OCI-LY1 (cell line): ENCODE data around the gene TMEM106C.

Experiments used
- EZH2 ChIP-seq: fragments of 200-600 bp; sonication (generic), shearing (Covaris generic); IDR thresholded peaks from 2 replicates; pipeline ENCODE4 v1.8.0; 2017; ENCODE audit warnings: borderline replicate concordance, mixed run types, mild to moderate bottlenecking, antibody characterized with exemption, low read length, moderate library complexity, mixed read lengths
- TF ChIP-seq, protein P1 (sequence below): fragments of 200-600 bp; sonication (generic), shearing (Covaris generic); IDR thresholded peaks from 2 replicates; pipeline ENCODE4 v1.5.1; 2017; ENCODE audit warnings: mild to moderate bottlenecking, antibody characterized with exemption, low read length, moderate library complexity, mixed read lengths

DNA sequence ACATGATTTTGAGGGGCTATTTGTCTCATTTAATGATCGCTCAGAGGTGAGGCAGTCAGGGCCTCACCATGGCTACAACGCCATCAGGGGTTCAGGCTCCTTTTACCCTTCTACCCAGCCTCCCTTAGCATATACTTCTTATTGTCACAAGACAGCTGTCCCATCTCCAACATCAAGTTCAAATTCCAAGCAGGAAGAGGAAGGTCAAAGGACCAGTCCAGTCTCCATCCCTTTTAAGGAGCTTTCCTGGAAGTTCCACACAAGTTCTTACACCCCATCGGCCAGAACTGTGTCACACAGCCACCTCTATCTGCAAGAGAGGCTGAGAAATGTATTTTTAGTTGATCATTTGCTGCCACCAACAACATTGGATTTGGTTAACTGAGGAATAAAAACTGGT is 8.3 kb upstream of the TMEM106C start:
- TF ChIP-seq, protein P1, sequence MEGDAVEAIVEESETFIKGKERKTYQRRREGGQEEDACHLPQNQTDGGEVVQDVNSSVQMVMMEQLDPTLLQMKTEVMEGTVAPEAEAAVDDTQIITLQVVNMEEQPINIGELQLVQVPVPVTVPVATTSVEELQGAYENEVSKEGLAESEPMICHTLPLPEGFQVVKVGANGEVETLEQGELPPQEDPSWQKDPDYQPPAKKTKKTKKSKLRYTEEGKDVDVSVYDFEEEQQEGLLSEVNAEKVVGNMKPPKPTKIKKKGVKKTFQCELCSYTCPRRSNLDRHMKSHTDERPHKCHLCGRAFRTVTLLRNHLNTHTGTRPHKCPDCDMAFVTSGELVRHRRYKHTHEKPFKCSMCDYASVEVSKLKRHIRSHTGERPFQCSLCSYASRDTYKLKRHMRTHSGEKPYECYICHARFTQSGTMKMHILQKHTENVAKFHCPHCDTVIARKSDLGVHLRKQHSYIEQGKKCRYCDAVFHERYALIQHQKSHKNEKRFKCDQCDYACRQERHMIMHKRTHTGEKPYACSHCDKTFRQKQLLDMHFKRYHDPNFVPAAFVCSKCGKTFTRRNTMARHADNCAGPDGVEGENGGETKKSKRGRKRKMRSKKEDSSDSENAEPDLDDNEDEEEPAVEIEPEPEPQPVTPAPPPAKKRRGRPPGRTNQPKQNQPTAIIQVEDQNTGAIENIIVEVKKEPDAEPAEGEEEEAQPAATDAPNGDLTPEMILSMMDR = no peak
- TF ChIP-seq EZH2 = no peak
